Stimulated activated CD4-positive, alpha-beta T cell treated with anti-CD3 and anti-CD28 coated beads, Interleukin-2, amount 100 ng/mL, for 48 hours (primary cell): ENCODE results near the gene B3GLCT.

Experiments used
- DNase-seq, 2 donors: peaks; one replicate each; pipeline ENCODE4 v3.0.0-alpha.2; 2020

The B3GLCT gene

GRCh38 chr13:31224963-31225559, 25.3 kb downstream of the B3GLCT start:
- DNase-seq = no peak

GRCh38 chr13:31225998-31226675, 26.4 kb downstream of the B3GLCT start:
- no peak for DNase-seq

GRCh38 chr13:31227063-31227462, 27.3 kb downstream of the B3GLCT start:
- DNase-seq = no peak

- DNase-seq = no peak
Observed at GRCh38 chr13:31227870-31228269, 28.1 kb downstream of the B3GLCT start.

- DNase-seq = no peak
Observed at GRCh38 chr13:31234729-31235128, 35.0 kb downstream of the B3GLCT start.

GRCh38 chr13:31236211-31236786, 36.5 kb downstream of the B3GLCT start:
- DNase-seq = no peak

GRCh38 chr13:31240921-31241320, 41.1 kb downstream of the B3GLCT start:
- no peak for DNase-seq

- no peak for DNase-seq
Observed at GRCh38 chr13:31242367-31242766, 42.6 kb downstream of the B3GLCT start.

GRCh38 chr13:31242916-31243315, 43.1 kb downstream of the B3GLCT start:
- DNase-seq = no peak

GRCh38 chr13:31245598-31246373, 46.0 kb downstream of the B3GLCT start:
- no peak for DNase-seq

- no peak for DNase-seq
Observed at GRCh38 chr13:31246918-31247317, 47.1 kb downstream of the B3GLCT start.

GRCh38 chr13:31248361-31248760, 48.6 kb downstream of the B3GLCT start:
- DNase-seq = no peak

GRCh38 chr13:31248965-31249539, 49.3 kb downstream of the B3GLCT start:
- no peak for DNase-seq

GRCh38 chr13:31250435-31250834, 50.7 kb downstream of the B3GLCT start:
- no peak for DNase-seq

GRCh38 chr13:31261241-31261640, 61.5 kb downstream of the B3GLCT start:
- no peak for DNase-seq

GRCh38 chr13:31263346-31263745, 63.6 kb downstream of the B3GLCT start:
- no peak for DNase-seq

- no peak for DNase-seq
Observed at GRCh38 chr13:31264151-31264550, 64.4 kb downstream of the B3GLCT start.

GRCh38 chr13:31267126-31267784, 67.5 kb downstream of the B3GLCT start:
- DNase-seq = no peak

- no peak for DNase-seq
Observed at GRCh38 chr13:31274390-31274789, 74.6 kb downstream of the B3GLCT start.

GRCh38 chr13:31276421-31276820, 76.6 kb downstream of the B3GLCT start:
- DNase-seq = no peak

GRCh38 chr13:31278869-31279268, 79.1 kb downstream of the B3GLCT start:
- no peak for DNase-seq

- no peak for DNase-seq
Observed at GRCh38 chr13:31282741-31283455, 83.1 kb downstream of the B3GLCT start.
